Measurements from ENCODE around the gene MTHFD2L. TPM values are rescaled to one million over a fixed set of nuclear protein-coding genes. Genes with fewer than 3 reads are reported as not detected.

Gene MTHFD2L
- total RNA-seq, 1 experiment from 2014 or later, result 9.4 TPM

- ATAC-seq, result no peak
- no peak for DNase-seq (ENCODE audit: low spot score)
- Mint-ChIP-seq H3K4me1 (peaks cover 5% of the 10 kb centered on the region; the same call in 1 of the 2 replicates), H3K27me3 (ENCODE audit: low read depth) (no peaks in the 10 kb centered on the region), H3K9me3 (peaks cover 29% of the 10 kb centered on the region), H3K27ac (no peak overlapping the region), H3K4me3 (no peak overlapping the region), H3K36me3 (peaks cover 20% of the 10 kb centered on the region)
- TF ChIP-seq ATF6 (CRISPR knock-in tag; IDR thresholded peaks at IDR 0.05), result no peak
- TF ChIP-seq ELF4 (CRISPR knock-in tag; IDR thresholded peaks at IDR 0.05; ENCODE audit: low read depth), result no peak
- TF ChIP-seq NFE2L1 (CRISPR knock-in tag; IDR thresholded peaks at IDR 0.05), result no peak
- no peak for TF ChIP-seq SMAD4 (CRISPR knock-in tag; IDR thresholded peaks at IDR 0.05)
- ChIA-PET CTCF (interaction anchor here (0.8 kb wide), 1 partner anchor 26 kb away, joined by 5 read pairs; no protein-coding TSS in a partner anchor), POLR2A (no interaction called here)
These were observed 96.5 kb downstream of the MTHFD2L start for GRCh38 chr4:74254386-74254785.

GRCh38 chr4:74255096-74255495, 97.2 kb downstream of the MTHFD2L start:
- ATAC-seq (no peak), DNase-seq (ENCODE audit: low spot score) (no peak)
- H3K36me3 Mint-ChIP-seq, result peaks cover 20% of the 10 kb centered on the region
- H3K4me3 Mint-ChIP-seq, result no peak overlapping the region
- POLR2A ChIA-PET, result no interaction called here
- H3K4me1 Mint-ChIP-seq, result peaks cover 5% of the 10 kb centered on the region; the same call in 1 of the 2 replicates
- TF ChIP-seq IRF2 (CRISPR knock-in tag; IDR thresholded peaks at IDR 0.05; ENCODE audit: borderline replicate concordance, low read depth), result no peak
- no peak for TF ChIP-seq GRHL2 (CRISPR knock-in tag; IDR thresholded peaks at IDR 0.05; ENCODE audit: insufficient replicate concordance, severe bottlenecking)
- TF ChIP-seq ATF6 (CRISPR knock-in tag; IDR thresholded peaks at IDR 0.05), result no peak
- no peak for TF ChIP-seq ATF3 (CRISPR knock-in tag; conservative IDR thresholded peaks at IDR 0.05)
- no peak for TF ChIP-seq RORB (CRISPR knock-in tag; IDR thresholded peaks at IDR 0.05)
- no peak for TF ChIP-seq PRDM15 (CRISPR knock-in tag; IDR thresholded peaks at IDR 0.05)
- no peak for TF ChIP-seq FOXP1 (CRISPR knock-in tag; IDR thresholded peaks at IDR 0.05; ENCODE audit: borderline replicate concordance)
- no peak for TF ChIP-seq NR2C2 (CRISPR knock-in tag; IDR thresholded peaks at IDR 0.05)
- TF ChIP-seq ETV6 (CRISPR knock-in tag; IDR thresholded peaks at IDR 0.05), result no peak
- no peak for TF ChIP-seq EMX1 (CRISPR knock-in tag; IDR thresholded peaks at IDR 0.05)
- no peak for TF ChIP-seq RELA (CRISPR knock-in tag; IDR thresholded peaks at IDR 0.05; ENCODE audit: borderline replicate concordance)
- no peak for TF ChIP-seq ZBTB43 (CRISPR knock-in tag; IDR thresholded peaks at IDR 0.05)
- no peak for TF ChIP-seq E2F4 (CRISPR knock-in tag; IDR thresholded peaks at IDR 0.05; ENCODE audit: borderline replicate concordance, low read depth)
- no peak for TF ChIP-seq GABPB1 (CRISPR knock-in tag; IDR thresholded peaks at IDR 0.05)
- H3K27me3 Mint-ChIP-seq (ENCODE audit: low read depth), result no peaks in the 10 kb centered on the region
- peaks cover 29% of the 10 kb centered on the region for H3K9me3 Mint-ChIP-seq
- CTCF ChIA-PET, result interaction anchor here (0.8 kb wide), 1 partner anchor 26 kb away, joined by 5 read pairs; no protein-coding TSS in a partner anchor
- no peak overlapping the region for H3K27ac Mint-ChIP-seq
